ENCODE results near the gene SPTBN1. TPM values are rescaled to one million over a fixed set of nuclear protein-coding genes. Genes with fewer than 3 reads are reported as not detected.

SPTBN1 gene
- total and polyA plus RNA-seq, 5 donors: 141 to 348 (median 331) TPM

GRCh38 chr2:54574860-54575247 is 118.7 kb downstream of the SPTBN1 start:
- H3K27me3 ChIP-seq (ENCODE audit: control insufficient read depth, insufficient read depth): no peaks in the 10 kb centered on the region
- H3K9me3 ChIP-seq (ENCODE audit: control insufficient read depth, low read length): no peaks in the 10 kb centered on the region
- DNase-seq: no peak
- H3K27ac ChIP-seq (ENCODE audit: low read length): no peak overlapping the region
- no peak for ATAC-seq
- 76% methylated on average over 5 of the region's 5 CpGs for WGBS
- H3K4me3 ChIP-seq (ENCODE audit: low read length): no peak overlapping the region
- intact Hi-C loops (cut with DNase I): no loop called here
- H3K4me1 ChIP-seq (ENCODE audit: control insufficient read depth, insufficient read depth, low read length): peaks cover 44% of the 10 kb centered on the region

GRCh38 chr2:54575379-54575888 is 119.3 kb downstream of the SPTBN1 start:
- intact Hi-C loops (cut with DNase I): no loop called here
- Histone ChIP-seq H3K4me1 (ENCODE audit: control insufficient read depth, insufficient read depth, low read length) (peaks cover 39% of the 10 kb centered on the region), H3K27ac (ENCODE audit: low read length) (no peak overlapping the region), H3K27me3 (ENCODE audit: control insufficient read depth, insufficient read depth) (no peaks in the 10 kb centered on the region), H3K4me3 (ENCODE audit: low read length) (no peak overlapping the region), H3K9me3 (ENCODE audit: control insufficient read depth, low read length) (no peaks in the 10 kb centered on the region)
- DNase-seq (no peak), ATAC-seq (no peak)
- 72% methylated on average over 9 of the region's 9 CpGs for WGBS

- ATAC-seq (no peak), DNase-seq (peak in 1 of 3 donors; percentile 61)
- Histone ChIP-seq H3K4me3 (ENCODE audit: low read length) (no peak overlapping the region), H3K27ac (ENCODE audit: low read length) (no peak overlapping the region), H3K9me3 (ENCODE audit: control insufficient read depth, low read length) (no peaks in the 10 kb centered on the region), H3K27me3 (ENCODE audit: control insufficient read depth, insufficient read depth) (no peaks in the 10 kb centered on the region), H3K4me1 (ENCODE audit: control insufficient read depth, insufficient read depth, low read length) (peaks cover 40% of the 10 kb centered on the region)
- intact Hi-C loops (cut with DNase I): no loop called here
- 22% methylated on average over 3 of the region's 3 CpGs for WGBS
Observed at GRCh38 chr2:54577035-54577434, 120.9 kb downstream of the SPTBN1 start.

- no peak overlapping the region for H3K27ac ChIP-seq (ENCODE audit: low read length)
- intact Hi-C loops (cut with DNase I): no loop called here
- 20% methylated on average over 6 of the region's 6 CpGs for WGBS
- ATAC-seq (no peak), DNase-seq (no peak)
- no peak overlapping the region for H3K4me3 ChIP-seq (ENCODE audit: low read length)
- H3K9me3 ChIP-seq (ENCODE audit: control insufficient read depth, low read length): no peaks in the 10 kb centered on the region
- peaks cover 41% of the 10 kb centered on the region for H3K4me1 ChIP-seq (ENCODE audit: control insufficient read depth, insufficient read depth, low read length)
- no peaks in the 10 kb centered on the region for H3K27me3 ChIP-seq (ENCODE audit: control insufficient read depth, insufficient read depth)
Observed at GRCh38 chr2:54577944-54578647, 122.0 kb downstream of the SPTBN1 start.

- Histone ChIP-seq H3K4me3 (ENCODE audit: low read length) (no peak overlapping the region), H3K4me1 (ENCODE audit: control insufficient read depth, insufficient read depth, low read length) (peaks cover 37% of the 10 kb centered on the region), H3K9me3 (ENCODE audit: control insufficient read depth, low read length) (no peaks in the 10 kb centered on the region), H3K27ac (ENCODE audit: low read length) (no peak overlapping the region), H3K27me3 (ENCODE audit: control insufficient read depth, insufficient read depth) (no peaks in the 10 kb centered on the region)
- intact Hi-C loops (cut with DNase I): no loop called here
- no peak for ATAC-seq
- no peak for DNase-seq
Observed at GRCh38 chr2:54578648-54579045, 122.5 kb downstream of the SPTBN1 start.

GRCh38 chr2:54579061-54579681 is 123.0 kb downstream of the SPTBN1 start:
- intact Hi-C loops (cut with DNase I): no loop called here
- Histone ChIP-seq H3K4me3 (ENCODE audit: low read length) (no peak overlapping the region), H3K9me3 (ENCODE audit: control insufficient read depth, low read length) (no peaks in the 10 kb centered on the region), H3K27me3 (ENCODE audit: control insufficient read depth, insufficient read depth) (no peaks in the 10 kb centered on the region), H3K27ac (ENCODE audit: low read length) (no peak overlapping the region), H3K4me1 (ENCODE audit: control insufficient read depth, insufficient read depth, low read length) (peaks cover 36% of the 10 kb centered on the region)
- DNase-seq (no peak), ATAC-seq (no peak)
- 78% methylated on average over 8 of the region's 8 CpGs for WGBS

GRCh38 chr2:54579682-54580620 is 123.8 kb downstream of the SPTBN1 start:
- ATAC-seq (no peak), DNase-seq (no peak)
- Histone ChIP-seq H3K4me1 (ENCODE audit: control insufficient read depth, insufficient read depth, low read length) (peaks cover 30% of the 10 kb centered on the region), H3K27me3 (ENCODE audit: control insufficient read depth, insufficient read depth) (no peaks in the 10 kb centered on the region), H3K4me3 (ENCODE audit: low read length) (no peak overlapping the region), H3K9me3 (ENCODE audit: control insufficient read depth, low read length) (no peaks in the 10 kb centered on the region), H3K27ac (ENCODE audit: low read length) (no peak overlapping the region)
- 26% methylated on average over 6 of the region's 6 CpGs for WGBS
- intact Hi-C loops (cut with DNase I): no loop called here

- WGBS: 69% methylated on average over 7 of the region's 7 CpGs
- intact Hi-C loops (cut with DNase I): no loop called here
- Histone ChIP-seq H3K27me3 (ENCODE audit: control insufficient read depth, insufficient read depth) (no peaks in the 10 kb centered on the region), H3K4me1 (ENCODE audit: control insufficient read depth, insufficient read depth, low read length) (peaks cover 27% of the 10 kb centered on the region), H3K9me3 (ENCODE audit: control insufficient read depth, low read length) (no peaks in the 10 kb centered on the region), H3K4me3 (ENCODE audit: low read length) (no peak overlapping the region), H3K27ac (ENCODE audit: low read length) (no peak overlapping the region)
- no peak for DNase-seq
- no peak for ATAC-seq
Observed at GRCh38 chr2:54581326-54582039, 125.4 kb downstream of the SPTBN1 start.

GRCh38 chr2:54582987-54583386 is 126.9 kb downstream of the SPTBN1 start:
- Histone ChIP-seq H3K4me1 (ENCODE audit: control insufficient read depth, insufficient read depth, low read length) (peaks cover 18% of the 10 kb centered on the region), H3K27ac (ENCODE audit: low read length) (no peak overlapping the region)
- intact Hi-C loops (cut with DNase I): no loop called here

GRCh38 chr2:54584598-54584997 is 128.5 kb downstream of the SPTBN1 start:
- no peak overlapping the region for H3K27ac ChIP-seq (ENCODE audit: low read length)
- peaks cover 22% of the 10 kb centered on the region for H3K4me1 ChIP-seq (ENCODE audit: control insufficient read depth, insufficient read depth, low read length)
- ATAC-seq (no peak), DNase-seq (no peak)
- H3K4me3 ChIP-seq (ENCODE audit: low read length): no peak overlapping the region
- H3K9me3 ChIP-seq (ENCODE audit: control insufficient read depth, low read length): no peaks in the 10 kb centered on the region
- no peaks in the 10 kb centered on the region for H3K27me3 ChIP-seq (ENCODE audit: control insufficient read depth, insufficient read depth)
- 88% methylated on average over 1 of the region's 1 CpG for WGBS
- intact Hi-C loops (cut with DNase I): no loop called here

More at GRCh38 chr2:54582987-54583386, 126.9 kb downstream of the SPTBN1 start:
- ATAC-seq (no peak), DNase-seq (no peak)
- Histone ChIP-seq H3K4me3 (ENCODE audit: low read length) (no peak overlapping the region), H3K9me3 (ENCODE audit: control insufficient read depth, low read length) (no peaks in the 10 kb centered on the region), H3K27me3 (ENCODE audit: control insufficient read depth, insufficient read depth) (no peaks in the 10 kb centered on the region)
- 93% methylated on average over 5 of the region's 5 CpGs for WGBS
